ENCODE measurements around the gene SLC6A19.

The SLC6A19 gene

DNA sequence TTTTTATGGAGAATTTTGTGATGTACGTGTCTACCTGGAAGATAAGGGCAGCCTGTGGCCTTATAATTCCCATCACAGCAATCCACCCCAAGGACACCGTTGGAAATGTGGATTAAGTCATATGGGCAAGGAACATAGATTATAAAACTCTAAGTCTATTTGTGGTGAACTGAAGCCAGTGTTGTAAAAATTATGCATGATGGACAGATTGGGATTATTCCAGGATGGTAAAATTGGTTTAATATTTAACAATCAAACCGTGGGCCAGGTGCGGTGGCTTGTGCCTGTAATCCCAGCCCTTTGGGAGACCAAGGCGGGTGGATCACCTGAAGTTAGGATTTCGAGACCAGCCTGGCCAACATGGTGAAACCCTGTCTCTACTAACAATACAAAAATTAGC, 12.9 kb upstream of the SLC6A19 start:
- no peak overlapping the region for H3K4me3 ChIP-seq (ENCODE audit: low read depth, low read length)
- TF ChIP-seq, protein P1, sequence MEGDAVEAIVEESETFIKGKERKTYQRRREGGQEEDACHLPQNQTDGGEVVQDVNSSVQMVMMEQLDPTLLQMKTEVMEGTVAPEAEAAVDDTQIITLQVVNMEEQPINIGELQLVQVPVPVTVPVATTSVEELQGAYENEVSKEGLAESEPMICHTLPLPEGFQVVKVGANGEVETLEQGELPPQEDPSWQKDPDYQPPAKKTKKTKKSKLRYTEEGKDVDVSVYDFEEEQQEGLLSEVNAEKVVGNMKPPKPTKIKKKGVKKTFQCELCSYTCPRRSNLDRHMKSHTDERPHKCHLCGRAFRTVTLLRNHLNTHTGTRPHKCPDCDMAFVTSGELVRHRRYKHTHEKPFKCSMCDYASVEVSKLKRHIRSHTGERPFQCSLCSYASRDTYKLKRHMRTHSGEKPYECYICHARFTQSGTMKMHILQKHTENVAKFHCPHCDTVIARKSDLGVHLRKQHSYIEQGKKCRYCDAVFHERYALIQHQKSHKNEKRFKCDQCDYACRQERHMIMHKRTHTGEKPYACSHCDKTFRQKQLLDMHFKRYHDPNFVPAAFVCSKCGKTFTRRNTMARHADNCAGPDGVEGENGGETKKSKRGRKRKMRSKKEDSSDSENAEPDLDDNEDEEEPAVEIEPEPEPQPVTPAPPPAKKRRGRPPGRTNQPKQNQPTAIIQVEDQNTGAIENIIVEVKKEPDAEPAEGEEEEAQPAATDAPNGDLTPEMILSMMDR (IDR thresholded peaks at IDR 0.05; ENCODE audit: low read depth, low read length) = no peak
- in situ Hi-C loops (cut with HindIII; ENCODE audit: low sequenced_read_pairs) = no loop called here
- no peak for DNase-seq (ENCODE audit: low read depth, low spot score)

- TF ChIP-seq, protein P1 (IDR thresholded peaks at IDR 0.05; ENCODE audit: low read depth, low read length) = no peak
- no peak for DNase-seq (ENCODE audit: low read depth, low spot score)
- in situ Hi-C loops (cut with HindIII; ENCODE audit: low sequenced_read_pairs) = no loop called here
Observed at GRCh38 chr5:1189269-1189668, 12.1 kb upstream of the SLC6A19 start.

GRCh38 chr5:1190278-1190677, 11.1 kb upstream of the SLC6A19 start:
- no peak overlapping the region for H3K4me3 ChIP-seq (ENCODE audit: low read depth, low read length)
- TF ChIP-seq, protein P1 (IDR thresholded peaks at IDR 0.05; ENCODE audit: low read depth, low read length) = no peak
- DNase-seq (ENCODE audit: low read depth, low spot score) = no peak
- in situ Hi-C loops (cut with HindIII; ENCODE audit: low sequenced_read_pairs) = no loop called here

More at GRCh38 chr5:1189269-1189668, 12.1 kb upstream of the SLC6A19 start:
- H3K4me3 ChIP-seq (ENCODE audit: low read depth, low read length) = no peak overlapping the region

GRCh38 chr5:1190837-1191239, 10.6 kb upstream of the SLC6A19 start:
- no peak overlapping the region for H3K4me3 ChIP-seq (ENCODE audit: low read depth, low read length)
- DNase-seq (ENCODE audit: low read depth, low spot score) = no peak
- in situ Hi-C loops (cut with HindIII; ENCODE audit: low sequenced_read_pairs) = no loop called here
- TF ChIP-seq, protein P1 (IDR thresholded peaks at IDR 0.05; ENCODE audit: low read depth, low read length) = no peak

DNA sequence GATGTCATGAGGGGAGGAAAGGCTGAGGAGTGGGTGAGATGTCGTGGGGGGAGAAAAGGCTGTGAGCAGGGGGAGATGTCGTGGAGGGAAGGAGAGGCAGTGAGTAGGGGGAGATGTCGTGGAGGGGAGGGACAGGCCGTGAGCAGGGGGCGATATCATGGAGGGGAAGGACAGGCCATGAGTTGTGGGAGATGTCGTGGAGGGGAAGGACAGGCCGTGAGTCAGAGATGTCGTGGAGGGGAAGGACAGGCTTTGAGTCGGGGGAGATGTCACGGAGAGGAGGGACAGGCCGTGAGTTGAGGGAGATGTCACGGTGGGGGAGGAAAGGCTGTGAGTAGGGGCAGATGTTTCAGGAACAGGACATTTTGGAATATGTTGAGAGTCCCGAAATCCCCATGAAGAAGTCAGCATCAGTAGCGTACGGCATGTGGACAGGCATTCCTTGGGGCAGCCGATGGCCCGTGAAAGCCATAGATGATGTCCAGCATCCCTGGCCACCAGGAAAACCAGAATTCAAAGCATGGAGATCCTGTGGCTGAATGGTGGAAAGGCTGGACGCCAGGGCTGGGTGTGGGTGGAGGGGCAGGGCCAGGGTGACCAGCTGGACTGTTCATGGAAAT, 8.3 kb upstream of the SLC6A19 start:
- H3K4me3 ChIP-seq (ENCODE audit: low read depth, low read length) = no peak overlapping the region
- TF ChIP-seq, protein P1 (IDR thresholded peaks at IDR 0.05; ENCODE audit: low read depth, low read length) = no peak
- DNase-seq (ENCODE audit: low read depth, low spot score) = no peak
- in situ Hi-C loops (cut with HindIII; ENCODE audit: low sequenced_read_pairs) = no loop called here

GRCh38 chr5:1193591-1193985, 7.8 kb upstream of the SLC6A19 start:
- no peak for DNase-seq (ENCODE audit: low read depth, low spot score)
- in situ Hi-C loops (cut with HindIII; ENCODE audit: low sequenced_read_pairs) = no loop called here
- H3K4me3 ChIP-seq (ENCODE audit: low read depth, low read length) = no peak overlapping the region
- TF ChIP-seq, protein P1 (IDR thresholded peaks at IDR 0.05; ENCODE audit: low read depth, low read length) = no peak

All from astrocyte of the spinal cord (primary cell).